ENCODE measurements around the gene COL4A1. TPM values are rescaled to one million over a fixed set of nuclear protein-coding genes. Genes with fewer than 3 reads are reported as not detected.

Gene COL4A1
- total RNA-seq, 1 donor from 2014 or later: 27.5 TPM

GRCh38 chr13:110156301-110157049 is 150.5 kb downstream of the COL4A1 start:
- ATAC-seq: no peak

- no peak for ATAC-seq
These were observed 151.9 kb downstream of the COL4A1 start for GRCh38 chr13:110155072-110155471.

GRCh38 chr13:110154410-110154933 is 152.5 kb downstream of the COL4A1 start:
- ATAC-seq: no peak

- no peak for ATAC-seq
These were observed 154.6 kb downstream of the COL4A1 start for GRCh38 chr13:110152351-110152750.

- ATAC-seq: no peak
These were observed 155.5 kb downstream of the COL4A1 start for GRCh38 chr13:110151462-110151861.

- ATAC-seq: peak; percentile 18
These were observed 156.4 kb downstream of the COL4A1 start for GRCh38 chr13:110150384-110151101.

- ATAC-seq: no peak
These were observed 157.9 kb downstream of the COL4A1 start for GRCh38 chr13:110149036-110149435.

- ATAC-seq: no peak
These were observed 166.9 kb downstream of the COL4A1 start for GRCh38 chr13:110140099-110140498.

- peak; percentile 5 for ATAC-seq
These were observed 168.3 kb downstream of the COL4A1 start for GRCh38 chr13:110138700-110139036.

- ATAC-seq: peak; percentile 86
These were observed 168.8 kb downstream of the COL4A1 start for GRCh38 chr13:110138010-110138699.

GRCh38 chr13:110137680-110138009 is 169.3 kb downstream of the COL4A1 start:
- ATAC-seq: peak; percentile 72

GRCh38 chr13:110136660-110137585 is 170.0 kb downstream of the COL4A1 start:
- ATAC-seq: no peak

GRCh38 chr13:110135977-110136597 is 170.9 kb downstream of the COL4A1 start:
- no peak for ATAC-seq

- ATAC-seq: no peak
These were observed 172.2 kb downstream of the COL4A1 start for GRCh38 chr13:110134801-110135200.

- no peak for ATAC-seq
These were observed 173.3 kb downstream of the COL4A1 start for GRCh38 chr13:110133425-110134235.

GRCh38 chr13:110132225-110132982 is 174.6 kb downstream of the COL4A1 start:
- ATAC-seq: no peak

GRCh38 chr13:110131424-110131823 is 175.5 kb downstream of the COL4A1 start:
- no peak for ATAC-seq

- no peak for ATAC-seq
These were observed 176.5 kb downstream of the COL4A1 start for GRCh38 chr13:110130431-110130830.

GRCh38 chr13:110129539-110130186 is 177.3 kb downstream of the COL4A1 start:
- no peak for ATAC-seq

- ATAC-seq: no peak
These were observed 177.9 kb downstream of the COL4A1 start for GRCh38 chr13:110129076-110129475.
